ENCODE measurements around the gene PRXL2B.

GRCh38 chr1:2546515-2547209 lies 39.9 kb upstream of the PRXL2B start:
- TF ChIP-seq CTCF (IDR thresholded peaks at IDR 0.05) (peak in 1 of 4 experiments; percentile 27), POLR2A (IDR thresholded peaks at IDR 0.05) (peak; percentile 38 to 52)
